H9 (cell line): Measurements from ENCODE around the gene JAML. TPM values are rescaled to one million over a fixed set of nuclear protein-coding genes. Genes with fewer than 3 reads are reported as not detected.

ENCODE experiments used
- DNase-seq: peaks from one replicate; pipeline ENCODE4 v3.0.0-alpha.2; 2017
- H2AFZ ChIP-seq: one replicate; pipeline ENCODE4 v1.6.1; 2013; ENCODE audit warnings: mild to moderate bottlenecking, low read length, control low read depth, moderate library complexity
- H2AK5ac ChIP-seq: 2 replicates; pipeline ENCODE4 v1.6.1; 2013; ENCODE audit warnings: low read length, control low read depth, mixed read lengths; ENCODE audit not compliant: insufficient read length
- H2BK120ac ChIP-seq: one replicate; pipeline ENCODE4 v1.6.1; 2013; ENCODE audit warnings: low read depth, mild to moderate bottlenecking, low read length, control low read depth, inconsistent platforms; ENCODE audit not compliant: poor library complexity, severe bottlenecking
- H2BK12ac ChIP-seq: 2 replicates; pipeline ENCODE4 v1.6.1; 2013; ENCODE audit warnings: low read length, control low read depth, mixed read lengths, low read depth; ENCODE audit not compliant: insufficient read length
- H2BK15ac ChIP-seq: 2 replicates; pipeline ENCODE4 v1.6.1; 2013; ENCODE audit warnings: low read depth, low read length, control low read depth
- H2BK20ac ChIP-seq: one replicate; pipeline ENCODE4 v1.6.1; 2013; ENCODE audit warnings: low read depth, mild to moderate bottlenecking, low read length, control low read depth, inconsistent platforms; ENCODE audit not compliant: poor library complexity, severe bottlenecking
- H2BK5ac ChIP-seq: 2 replicates; pipeline ENCODE4 v1.6.1; 2013; ENCODE audit warnings: low read length, control low read depth, mixed read lengths; ENCODE audit not compliant: insufficient read length
- H3K14ac ChIP-seq: 2 replicates; pipeline ENCODE4 v1.6.1; 2013; ENCODE audit warnings: low read length, control low read depth; ENCODE audit not compliant: insufficient read depth
- H3K18ac ChIP-seq: 2 replicates; pipeline ENCODE4 v1.6.1; 2013; ENCODE audit warnings: low read depth, mild to moderate bottlenecking, mixed read lengths, low read length, control low read depth; ENCODE audit not compliant: insufficient read length
- H3K23ac ChIP-seq: 2 replicates; pipeline ENCODE4 v1.6.1; 2013; ENCODE audit warnings: low read length, control low read depth, mixed read lengths, low read depth; ENCODE audit not compliant: insufficient read length
- H3K23me2 ChIP-seq: 2 replicates; pipeline ENCODE4 v1.6.1; 2013; ENCODE audit warnings: low read depth, mild to moderate bottlenecking, mixed read lengths, low read length, control low read depth; ENCODE audit not compliant: insufficient read length, poor library complexity, severe bottlenecking
- H3K27ac ChIP-seq: 2 replicates; pipeline ENCODE4 v1.5.1; 2013; ENCODE audit warnings: low read length, control low read depth, mixed read lengths, low read depth; ENCODE audit not compliant: insufficient read length
- H3K27me3 ChIP-seq: 2 replicates; pipeline ENCODE4 v1.6.1; 2013; ENCODE audit warnings: low read length, control low read depth, inconsistent platforms; ENCODE audit not compliant: insufficient read depth
- H3K4ac ChIP-seq: 2 replicates; pipeline ENCODE4 v1.6.1; 2013; ENCODE audit warnings: low read depth, mild to moderate bottlenecking, control low read depth, inconsistent platforms, low read length, moderate library complexity
- H3K4me1 ChIP-seq: 2 replicates; pipeline ENCODE4 v1.6.1; 2013; ENCODE audit warnings: low read length, control low read depth, inconsistent platforms; ENCODE audit not compliant: insufficient read depth
- H3K4me2 ChIP-seq: 2 replicates; pipeline ENCODE4 v1.6.1; 2013; ENCODE audit warnings: low read length, control low read depth, mixed read lengths; ENCODE audit not compliant: insufficient read length, insufficient read depth
- H3K56ac ChIP-seq: 2 replicates; pipeline ENCODE4 v1.6.1; 2013; ENCODE audit warnings: low read depth, mild to moderate bottlenecking, mixed read lengths, low read length, control low read depth; ENCODE audit not compliant: insufficient read length
- H3K79me1 ChIP-seq: 2 replicates; pipeline ENCODE4 v1.6.1; 2013; ENCODE audit warnings: low read depth, mild to moderate bottlenecking, moderate library complexity, low read length, control low read depth, inconsistent platforms; ENCODE audit not compliant: insufficient read depth, poor library complexity, severe bottlenecking
- H3K79me2 ChIP-seq: 2 replicates; pipeline ENCODE4 v1.6.1; 2013; ENCODE audit warnings: low read length, control low read depth, inconsistent platforms; ENCODE audit not compliant: insufficient read depth
- H3K9ac ChIP-seq: 2 replicates; pipeline ENCODE4 v1.6.1; 2013; ENCODE audit warnings: low read length, control low read depth, mixed read lengths; ENCODE audit not compliant: insufficient read length; ENCODE audit errors: extremely low read depth
- H3K9me3 ChIP-seq: one replicate; pipeline ENCODE4 v1.6.1; 2013; ENCODE audit warnings: low read depth, low read length, inconsistent platforms; ENCODE audit not compliant: control insufficient read depth
- H3T11ph ChIP-seq: one replicate; pipeline ENCODE4 v1.6.1; 2013; ENCODE audit warnings: mild to moderate bottlenecking, low read length, control low read depth, inconsistent platforms
- H4K20me1 ChIP-seq: one replicate; pipeline ENCODE4 v1.6.1; 2013; ENCODE audit not compliant: control insufficient read depth, insufficient read length, insufficient read depth
- H4K5ac ChIP-seq: 2 replicates; pipeline ENCODE4 v1.6.1; 2013; ENCODE audit warnings: low read depth, mild to moderate bottlenecking, mixed read lengths, low read length, control low read depth; ENCODE audit not compliant: insufficient read length
- H4K8ac ChIP-seq: replicated peaks from 2 replicates; pipeline ENCODE4 v1.6.1; 2013; ENCODE audit warnings: low read length, control low read depth, mixed read lengths, low read depth; ENCODE audit not compliant: insufficient read length
- H4K91ac ChIP-seq: 2 replicates; pipeline ENCODE4 v1.6.1; 2013; ENCODE audit warnings: low read depth, mild to moderate bottlenecking, moderate library complexity, mixed read lengths, low read length, control low read depth; ENCODE audit not compliant: insufficient read length
- H3K27ac Mint-ChIP-seq, 3 experiments: 2 replicates in 2 of 3; 3 replicates in 1 of 3; pipeline ENCODE4 v1.8.0; 2020 to 2021; ENCODE audit warnings: mixed read lengths in 3 of 3, mild to moderate bottlenecking in 1 of 3, moderate library complexity in 1 of 3
- H3K27me3 Mint-ChIP-seq: 2 replicates; pipeline ENCODE4 v1.8.0; 2021; ENCODE audit warnings: low read depth, mild to moderate bottlenecking, moderate library complexity, mixed read lengths
- H3K36me3 Mint-ChIP-seq, 3 experiments: 2 replicates in 2 of 3; 3 replicates in 1 of 3; pipeline ENCODE4 v1.8.0; 2020 to 2021; ENCODE audit warnings: low read depth in 3 of 3, mixed read lengths in 3 of 3; ENCODE audit not compliant: insufficient read depth in 1 of 3
- H3K4me1 Mint-ChIP-seq, 2 experiments: 2 replicates each; pipeline ENCODE4 v1.8.0; 2020; ENCODE audit warnings: mixed read lengths in 2 of 2
- H3K4me3 Mint-ChIP-seq, 2 experiments: 2 replicates in 1 of 2; 3 replicates in 1 of 2; pipeline ENCODE4 v1.8.0; 2020 to 2021; ENCODE audit warnings: mild to moderate bottlenecking in 2 of 2, mixed read lengths in 2 of 2, moderate library complexity in 1 of 2
- H3K9me3 Mint-ChIP-seq, 2 experiments: 2 replicates in 1 of 2; 3 replicates in 1 of 2; pipeline ENCODE4 v1.8.0; 2020; ENCODE audit warnings: mild to moderate bottlenecking in 2 of 2, mixed read lengths in 2 of 2, moderate library complexity in 1 of 2
- CTCF ChIP-seq: fragments of 200-600 bp; sonication (generic); conservative IDR thresholded peaks from 3 replicates; pipeline ENCODE4 v1.8.0; 2021; ENCODE audit warnings: antibody characterized with exemption, mild to moderate bottlenecking
- WGBS: extraction: QIAGEN DNeasy Blood & Tissue Kit; methylation state at CpG from one replicate; pipeline ENCODE4 v1.1.7; 2013; ENCODE audit warnings: missing lambda C conversion rate, low lambda C conversion rate, mixed read lengths; ENCODE audit not compliant: insufficient read length; ENCODE audit errors: extremely low coverage; 5-methylcytosine and 5-hydroxymethylcytosine counted together
- total RNA-seq: library from RNA; stranded (reverse); gene quantifications from 2 replicates; pipeline ENCODE4 v1.2.1, GENCODE V29; 2021

Gene JAML
- total RNA-seq, 1 experiment from 2014 or later = 0.48 TPM

GRCh38 chr11:118229274-118229847 lies 4.5 kb upstream of the JAML start:
- Histone ChIP-seq H3K9ac (no peak overlapping the region), H3K4me2 (no peak overlapping the region), H3K4me1 (no peaks in the 10 kb centered on the region), H3K4ac (no peak overlapping the region), H3K23ac (no peak overlapping the region), H3K56ac (no peak overlapping the region), H3K79me2 (no peaks in the 10 kb centered on the region), H2BK12ac (no peak overlapping the region), H3K79me1 (no peaks in the 10 kb centered on the region), H3K18ac (no peak overlapping the region), H2BK5ac (no peak overlapping the region), H3K27me3 (no peaks in the 10 kb centered on the region), H4K5ac (no peak overlapping the region), H2BK120ac (no peak overlapping the region), H3K9me3 (no peaks in the 10 kb centered on the region), H2BK15ac (no peak overlapping the region), H4K8ac (no peak overlapping the region), H2AK5ac (no peak overlapping the region), H3K23me2 (no peaks in the 10 kb centered on the region), H3K14ac (no peak overlapping the region), H2AFZ (no peak overlapping the region), H3T11ph (no peak overlapping the region), H2BK20ac (no peak overlapping the region), H4K20me1 (no peaks in the 10 kb centered on the region), H4K91ac (no peak overlapping the region), H3K27ac (no peak overlapping the region)
- TF ChIP-seq CTCF = no peak
- WGBS = no CpG with 5 or more reads among the region's 5 CpGs
- Mint-ChIP-seq H3K36me3 (no peaks in the 10 kb centered on the region), H3K9me3 (no peaks in the 10 kb centered on the region), H3K4me3 (no peak overlapping the region), H3K4me1 (no peaks in the 10 kb centered on the region), H3K27me3 (peaks cover 15% of the 10 kb centered on the region), H3K27ac (no peak overlapping the region; a peak in 1 of 7 replicates)
- no peak for DNase-seq
